GM10266 (cell line): ENCODE measurements around the gene PHKA2.

Experiments
- DNase-seq: peaks from one replicate; pipeline ENCODE4 v3.0.0; 2012; ENCODE audit errors: extremely low spot score
- CTCF ChIP-seq: IDR thresholded peaks from 2 replicates; pipeline ENCODE4 v1.5.1; 2012; ENCODE audit warnings: mild to moderate bottlenecking, low read depth; ENCODE audit not compliant: control insufficient read depth, insufficient read depth; ENCODE audit errors: missing control alignments

The PHKA2 gene

GRCh38 chrX:19007011-19007410 is 23.1 kb upstream of the PHKA2 start:
- TF ChIP-seq CTCF = no peak
- no peak for DNase-seq

GRCh38 chrX:19005909-19006308 is 22.0 kb upstream of the PHKA2 start:
- no peak for TF ChIP-seq CTCF
- DNase-seq = no peak

GRCh38 chrX:19003756-19004155 is 19.8 kb upstream of the PHKA2 start:
- TF ChIP-seq CTCF = no peak
- no peak for DNase-seq

GRCh38 chrX:18998653-18999052 is 14.7 kb upstream of the PHKA2 start:
- no peak for TF ChIP-seq CTCF
- DNase-seq = no peak

GRCh38 chrX:18997916-18998315 is 14.0 kb upstream of the PHKA2 start:
- no peak for TF ChIP-seq CTCF
- DNase-seq = no peak

GRCh38 chrX:18996536-18996935 is 12.6 kb upstream of the PHKA2 start:
- no peak for DNase-seq

GRCh38 chrX:18995221-18995620 is 11.3 kb upstream of the PHKA2 start:
- TF ChIP-seq CTCF = no peak
- no peak for DNase-seq

More at GRCh38 chrX:18996536-18996935, 12.6 kb upstream of the PHKA2 start:
- no peak for TF ChIP-seq CTCF
